Activated CD4-positive, alpha-beta memory T cell treated with anti-CD3 and anti-CD28 coated beads for 36 hours (primary cell): ENCODE measurements around the gene TSHZ2. TPM values are rescaled to one million over a fixed set of nuclear protein-coding genes. Genes with fewer than 3 reads are reported as not detected.

Experiments used
- CTCF ChIA-PET: fragments of 350-600 bp; sonication (Branson Sonifier 250); formaldehyde crosslinking; loops from one replicate; lab custom pipeline; 2021; ENCODE audit warnings: antibody characterized with exemption, inconsistent platforms; lab: Charles Lee
- POLR2A ChIA-PET: fragments of 350-600 bp; sonication (Branson Sonifier 250); formaldehyde crosslinking; loops from one replicate; lab custom pipeline; 2021; ENCODE audit warnings: antibody characterized with exemption; lab: Charles Lee
- DNase-seq: peaks from one replicate; pipeline ENCODE4 v3.0.0-alpha.2; 2020
- H3K27ac Mint-ChIP-seq: one replicate; pipeline ENCODE4 v1.8.0; 2021; ENCODE audit warnings: mixed read lengths
- H3K27me3 Mint-ChIP-seq: one replicate; pipeline ENCODE4 v1.8.0; 2021; ENCODE audit warnings: mixed read lengths
- H3K36me3 Mint-ChIP-seq: one replicate; pipeline ENCODE4 v1.8.0; 2021; ENCODE audit warnings: mixed read lengths
- H3K4me1 Mint-ChIP-seq: one replicate; pipeline ENCODE4 v1.8.0; 2021; ENCODE audit warnings: low read depth, mixed read lengths
- H3K4me3 Mint-ChIP-seq: one replicate; pipeline ENCODE4 v1.8.0; 2021; ENCODE audit warnings: mild to moderate bottlenecking, mixed read lengths
- H3K9me3 Mint-ChIP-seq: one replicate; pipeline ENCODE4 v1.8.0; 2021; ENCODE audit warnings: mixed read lengths
- intact Hi-C: fragments of 100-400 bp; cut with micrococcal nuclease; formaldehyde crosslinking; loops from one replicate; pipeline ENCODE4 v1.15.1; 2023
- total RNA-seq, 2 experiments: library from RNA; stranded (reverse); gene quantifications; one replicate each; pipeline ENCODE4 v1.2.3, GENCODE V29; 2021

TSHZ2 gene
- total RNA-seq, 2 experiments from 2014 or later = 28.9 to 36.0 TPM

DNA sequence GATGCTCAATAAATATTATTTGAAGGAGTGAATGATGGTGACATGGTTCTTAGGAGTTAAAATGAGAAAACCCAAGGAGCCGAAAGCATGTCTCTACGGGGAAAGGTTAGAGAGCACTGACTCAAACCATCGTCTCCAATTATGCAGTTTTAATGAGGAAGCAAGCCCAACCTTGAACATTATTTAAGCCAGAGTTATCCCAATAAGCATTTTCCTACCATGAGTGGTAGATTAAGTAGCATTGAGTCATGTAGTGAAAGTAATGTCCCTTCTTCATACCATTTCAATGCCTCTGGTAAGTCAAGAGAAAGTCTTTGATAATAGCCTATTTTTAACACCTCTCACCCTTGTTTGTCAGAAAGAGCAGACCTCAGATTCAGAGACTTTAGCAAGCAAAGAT, 13.5 kb downstream of the TSHZ2 start:
- intact Hi-C loops = no loop called here
- H3K9me3 Mint-ChIP-seq = no peaks in the 10 kb centered on the region
- H3K4me3 Mint-ChIP-seq = no peak overlapping the region
- H3K27me3 Mint-ChIP-seq = peaks cover 1% of the 10 kb centered on the region
- no peak for DNase-seq
- H3K4me1 Mint-ChIP-seq = peaks cover 31% of the 10 kb centered on the region
- H3K36me3 Mint-ChIP-seq = peaks cover 15% of the 10 kb centered on the region
- ChIA-PET POLR2A (no interaction called here), CTCF (no interaction called here)
- no peak overlapping the region for H3K27ac Mint-ChIP-seq

DNA sequence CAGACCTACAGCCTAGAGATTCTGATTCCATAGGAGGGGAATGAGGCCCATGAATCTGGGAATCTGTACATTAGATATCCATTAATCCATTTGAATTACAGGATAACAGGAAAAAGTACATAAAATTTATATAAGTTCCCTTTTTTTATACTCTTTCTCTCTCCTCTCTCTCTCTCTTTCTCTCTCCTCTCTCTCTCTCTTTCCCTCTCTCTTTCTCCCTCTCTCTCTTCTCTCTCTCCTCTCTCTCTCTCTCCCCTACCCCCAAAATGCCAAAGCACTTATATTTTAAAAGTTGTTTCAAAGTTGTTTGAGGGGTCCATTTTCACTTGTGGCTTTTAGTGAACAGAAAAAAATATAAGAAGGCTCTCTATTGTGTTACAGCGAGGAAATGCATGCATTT, 15.1 kb downstream of the TSHZ2 start:
- peaks cover 15% of the 10 kb centered on the region for H3K36me3 Mint-ChIP-seq
- no peak overlapping the region for H3K27ac Mint-ChIP-seq
- H3K27me3 Mint-ChIP-seq = peaks cover 1% of the 10 kb centered on the region
- peaks cover 23% of the 10 kb centered on the region for H3K4me1 Mint-ChIP-seq
- ChIA-PET POLR2A (no interaction called here), CTCF (no interaction called here)
- intact Hi-C loops = no loop called here
- no peak for DNase-seq
- H3K9me3 Mint-ChIP-seq = no peaks in the 10 kb centered on the region
- no peak overlapping the region for H3K4me3 Mint-ChIP-seq

DNA sequence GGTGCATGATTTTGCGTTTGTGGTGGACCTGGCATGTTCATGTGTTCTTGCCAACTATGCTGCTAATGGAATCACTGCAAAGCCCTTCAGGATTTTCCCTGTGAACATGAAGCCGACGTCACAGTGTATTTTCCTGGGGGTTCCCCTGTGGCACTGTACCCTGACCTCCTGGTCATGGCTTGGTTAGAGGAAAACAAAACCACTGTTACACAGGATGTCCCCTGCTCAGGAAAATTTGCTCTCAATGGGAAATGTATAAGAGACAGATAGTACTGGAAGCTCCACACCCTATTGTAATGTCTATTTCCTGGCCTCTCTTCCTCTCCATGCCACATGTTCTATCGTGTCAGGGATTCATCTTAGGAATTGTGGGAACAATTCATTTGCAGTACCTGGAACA, 19.7 kb downstream of the TSHZ2 start:
- Mint-ChIP-seq H3K27ac (no peak overlapping the region), H3K4me1 (peaks cover 15% of the 10 kb centered on the region), H3K36me3 (peaks cover 16% of the 10 kb centered on the region), H3K4me3 (no peak overlapping the region), H3K27me3 (no peaks in the 10 kb centered on the region), H3K9me3 (no peaks in the 10 kb centered on the region)
- CTCF ChIA-PET = no interaction called here
- no peak for DNase-seq
- POLR2A ChIA-PET = no interaction called here
- intact Hi-C loops = no loop called here

DNA sequence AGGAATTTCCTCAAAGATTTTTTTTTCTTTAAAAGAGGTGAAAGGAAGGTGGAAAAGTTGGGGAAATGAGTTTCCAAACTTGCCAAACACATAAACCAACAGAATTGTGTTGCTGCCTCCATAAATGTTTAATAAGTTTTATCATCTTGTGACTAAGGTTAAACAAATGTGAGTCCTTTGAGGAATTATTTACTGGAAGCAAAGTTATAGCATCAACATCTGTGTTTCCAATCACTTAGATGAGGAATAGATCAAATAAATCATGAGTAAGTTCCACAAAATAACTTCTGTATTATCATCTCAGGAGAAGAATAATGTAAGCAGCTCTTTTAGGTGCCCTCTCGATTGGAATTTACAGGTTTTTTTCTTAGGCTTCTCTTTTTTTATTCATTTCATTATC, 20.5 kb downstream of the TSHZ2 start:
- no peak overlapping the region for H3K27ac Mint-ChIP-seq
- POLR2A ChIA-PET = no interaction called here

DNA sequence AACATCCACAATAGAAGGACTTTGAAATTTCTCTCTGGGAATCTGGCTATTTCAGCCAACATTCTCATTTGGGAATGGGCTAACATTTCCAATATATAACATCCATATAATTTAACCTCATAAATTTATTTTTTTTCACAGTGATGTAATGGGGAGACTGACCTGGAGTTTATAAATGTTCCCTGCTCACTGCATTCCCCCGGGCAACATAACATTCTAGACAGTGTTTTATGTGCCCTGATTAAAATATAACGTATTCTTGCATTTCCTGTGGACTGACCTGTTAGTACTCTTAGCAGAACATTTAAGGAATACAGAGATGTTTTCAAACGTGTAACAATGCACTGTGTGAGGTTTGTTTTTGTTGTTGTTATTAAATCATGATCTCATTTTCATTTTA, 20.9 kb downstream of the TSHZ2 start:
- peaks cover 24% of the 10 kb centered on the region for H3K4me1 Mint-ChIP-seq
- POLR2A ChIA-PET = no interaction called here
- no peaks in the 10 kb centered on the region for H3K27me3 Mint-ChIP-seq
- no peaks in the 10 kb centered on the region for H3K9me3 Mint-ChIP-seq
- H3K4me3 Mint-ChIP-seq = no peak overlapping the region
- H3K27ac Mint-ChIP-seq = peak overlapping the region; percentile 31
- intact Hi-C loops = no loop called here
- CTCF ChIA-PET = no interaction called here
- H3K36me3 Mint-ChIP-seq = peaks cover 15% of the 10 kb centered on the region
- no peak for DNase-seq

More for the DNA sequence above, 20.5 kb downstream of the TSHZ2 start:
- H3K4me3 Mint-ChIP-seq = no peak overlapping the region
- intact Hi-C loops = no loop called here
- H3K4me1 Mint-ChIP-seq = peaks cover 20% of the 10 kb centered on the region
- no peaks in the 10 kb centered on the region for H3K27me3 Mint-ChIP-seq
- CTCF ChIA-PET = no interaction called here
- no peak for DNase-seq
- no peaks in the 10 kb centered on the region for H3K9me3 Mint-ChIP-seq
- peaks cover 15% of the 10 kb centered on the region for H3K36me3 Mint-ChIP-seq

DNA sequence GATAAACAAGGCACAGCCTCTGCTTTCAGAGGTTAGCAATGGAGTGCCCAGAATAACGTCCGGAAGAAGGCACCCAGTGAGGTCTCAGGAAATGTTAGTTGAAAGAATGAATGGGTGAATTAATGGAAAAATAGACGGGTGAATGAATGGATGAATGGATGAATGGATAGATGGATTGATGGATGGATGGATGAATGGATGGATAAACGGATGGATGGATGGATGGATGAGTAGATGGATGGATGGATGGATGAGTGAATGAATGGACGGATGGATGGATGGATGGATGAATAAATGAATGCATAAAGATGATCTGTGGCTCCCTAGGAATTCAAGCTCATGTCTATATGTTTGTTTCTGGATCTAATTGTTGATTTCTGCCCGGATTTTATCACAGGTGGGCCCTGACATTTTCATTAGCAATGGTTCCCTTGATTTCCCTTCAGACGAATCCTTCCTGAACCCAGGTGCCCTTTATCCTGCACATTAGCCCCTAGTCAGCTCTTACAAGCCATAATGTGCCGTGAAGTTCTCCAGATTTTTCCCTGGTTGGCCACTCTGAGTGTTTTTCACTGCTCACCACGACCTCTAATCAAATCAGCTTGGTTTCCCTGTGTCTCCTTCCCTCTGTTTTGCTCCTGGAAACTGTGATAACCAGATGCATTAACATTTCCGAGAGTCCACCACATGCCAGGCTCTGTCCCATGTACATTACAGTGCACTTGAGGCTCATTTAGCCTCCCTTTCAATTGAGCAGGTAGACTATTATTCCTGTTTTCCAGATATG, 22.2 kb downstream of the TSHZ2 start:
- intact Hi-C loops = no loop called here
- Mint-ChIP-seq H3K4me3 (no peak overlapping the region), H3K9me3 (no peaks in the 10 kb centered on the region), H3K4me1 (peaks cover 37% of the 10 kb centered on the region), H3K27me3 (no peaks in the 10 kb centered on the region), H3K27ac (no peak overlapping the region), H3K36me3 (peaks cover 22% of the 10 kb centered on the region)
- ChIA-PET CTCF (no interaction called here), POLR2A (no interaction called here)
- DNase-seq = no peak

DNA sequence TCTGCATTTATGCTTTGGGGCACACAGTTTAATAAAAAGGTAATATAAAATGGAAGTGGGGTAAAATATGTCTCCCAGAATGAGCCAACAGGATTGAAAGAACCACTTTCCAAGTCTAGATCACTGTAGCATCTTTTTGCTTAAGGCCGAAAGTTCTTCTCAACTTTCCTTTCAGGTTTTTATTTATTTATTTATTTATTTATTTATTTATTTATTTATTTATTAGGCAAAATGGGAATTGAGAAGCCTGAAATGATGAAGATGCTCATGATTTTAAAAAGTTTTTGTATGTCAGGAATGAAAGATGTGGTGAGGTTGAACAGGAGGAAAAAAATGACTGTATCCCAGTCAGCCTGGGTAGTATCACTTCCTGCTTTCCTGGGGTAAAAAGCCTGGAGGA, 24.0 kb downstream of the TSHZ2 start:
- Mint-ChIP-seq H3K27me3 (no peaks in the 10 kb centered on the region), H3K36me3 (peaks cover 22% of the 10 kb centered on the region), H3K27ac (no peak overlapping the region), H3K4me3 (no peak overlapping the region), H3K9me3 (no peaks in the 10 kb centered on the region), H3K4me1 (peaks cover 52% of the 10 kb centered on the region)
- intact Hi-C loops = no loop called here
- ChIA-PET CTCF (no interaction called here), POLR2A (no interaction called here)
- no peak for DNase-seq

DNA sequence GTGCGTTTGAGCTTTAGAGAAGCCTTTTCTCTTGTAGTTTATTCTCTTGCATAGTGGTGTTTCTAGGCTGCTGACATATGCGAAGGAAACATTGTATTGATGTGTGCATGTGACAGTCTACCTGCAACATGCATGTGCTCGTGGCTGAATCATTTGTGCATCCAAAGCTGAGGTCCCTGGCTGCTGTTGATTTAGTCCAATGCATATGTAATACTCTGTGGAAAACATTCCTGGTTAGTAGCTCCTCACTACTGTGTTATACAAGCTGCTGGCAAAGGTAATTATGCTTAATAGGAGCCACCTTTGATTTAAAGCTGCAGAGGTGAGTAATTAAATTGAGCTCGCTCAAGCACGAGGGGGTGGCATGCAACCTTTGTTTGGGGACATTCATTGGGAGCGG, 24.5 kb downstream of the TSHZ2 start:
- intact Hi-C loops = no loop called here
- H3K27me3 Mint-ChIP-seq = no peaks in the 10 kb centered on the region
- no peaks in the 10 kb centered on the region for H3K9me3 Mint-ChIP-seq
- ChIA-PET POLR2A (no interaction called here), CTCF (no interaction called here)
- peaks cover 22% of the 10 kb centered on the region for H3K36me3 Mint-ChIP-seq
- no peak for DNase-seq
- H3K4me3 Mint-ChIP-seq = no peak overlapping the region
- no peak overlapping the region for H3K27ac Mint-ChIP-seq
- H3K4me1 Mint-ChIP-seq = peaks cover 56% of the 10 kb centered on the region

DNA sequence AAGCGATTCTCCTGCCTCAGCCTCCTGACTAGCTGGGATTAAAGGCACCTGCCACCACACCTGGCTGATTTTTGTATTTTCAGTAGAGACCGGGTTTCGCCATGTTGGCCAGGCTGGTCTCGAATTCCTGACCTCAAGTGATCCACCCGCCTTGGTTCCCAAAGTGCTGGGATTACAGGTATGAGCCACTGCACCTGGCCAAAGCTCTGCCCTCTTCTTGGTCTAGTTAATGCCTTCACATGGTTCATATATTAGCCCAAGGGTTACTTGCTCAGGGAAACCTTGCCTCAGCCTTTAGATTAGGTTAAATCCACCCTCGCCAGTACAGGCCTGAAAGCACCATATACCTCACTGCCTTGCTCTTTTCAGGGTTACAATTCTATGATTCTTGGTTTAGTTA, 26.1 kb downstream of the TSHZ2 start:
- peaks cover 68% of the 10 kb centered on the region for H3K4me1 Mint-ChIP-seq
- CTCF ChIA-PET = no interaction called here
- no peak overlapping the region for H3K4me3 Mint-ChIP-seq

DNA sequence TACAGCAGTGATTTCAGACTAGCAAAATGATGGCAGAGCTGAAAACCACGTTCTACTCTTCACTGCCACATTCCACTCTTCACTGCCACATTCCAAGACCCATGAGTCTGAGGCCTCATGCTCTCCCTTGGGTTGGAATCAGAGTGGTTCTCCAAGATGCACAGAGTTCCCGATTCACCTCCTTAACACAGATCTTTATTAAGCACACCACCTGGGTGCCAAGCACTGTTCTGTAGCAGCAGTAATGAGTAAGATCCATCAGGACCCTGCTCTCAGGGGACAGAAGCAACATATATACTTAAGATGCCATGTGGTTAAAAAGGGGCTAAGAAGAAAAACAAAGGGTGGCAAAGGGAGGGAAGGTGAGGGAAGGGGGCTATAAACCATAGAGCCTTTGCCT, 26.9 kb downstream of the TSHZ2 start:
- Mint-ChIP-seq H3K27me3 (no peaks in the 10 kb centered on the region), H3K27ac (peak overlapping the region; percentile 75), H3K4me1 (peaks cover 70% of the 10 kb centered on the region), H3K9me3 (no peaks in the 10 kb centered on the region), H3K36me3 (peaks cover 22% of the 10 kb centered on the region), H3K4me3 (no peak overlapping the region)
- POLR2A ChIA-PET = interaction anchor here (1.0 kb wide), 1 partner anchor 79 kb away, joined by 3 read pairs; no protein-coding TSS in a partner anchor
- intact Hi-C loops = no loop called here
- DNase-seq = no peak
- CTCF ChIA-PET = interaction anchor here (0.6 kb wide), 1 partner anchor 160 kb away, joined by 3 read pairs; no protein-coding TSS in a partner anchor

More for the DNA sequence above, 26.1 kb downstream of the TSHZ2 start:
- Mint-ChIP-seq H3K36me3 (peaks cover 22% of the 10 kb centered on the region), H3K27ac (peak overlapping the region; percentile 75), H3K27me3 (no peaks in the 10 kb centered on the region), H3K9me3 (no peaks in the 10 kb centered on the region)
- POLR2A ChIA-PET = interaction anchor here (1.0 kb wide), 1 partner anchor 80 kb away, joined by 3 read pairs; no protein-coding TSS in a partner anchor
- DNase-seq = no peak
- intact Hi-C loops = no loop called here

DNA sequence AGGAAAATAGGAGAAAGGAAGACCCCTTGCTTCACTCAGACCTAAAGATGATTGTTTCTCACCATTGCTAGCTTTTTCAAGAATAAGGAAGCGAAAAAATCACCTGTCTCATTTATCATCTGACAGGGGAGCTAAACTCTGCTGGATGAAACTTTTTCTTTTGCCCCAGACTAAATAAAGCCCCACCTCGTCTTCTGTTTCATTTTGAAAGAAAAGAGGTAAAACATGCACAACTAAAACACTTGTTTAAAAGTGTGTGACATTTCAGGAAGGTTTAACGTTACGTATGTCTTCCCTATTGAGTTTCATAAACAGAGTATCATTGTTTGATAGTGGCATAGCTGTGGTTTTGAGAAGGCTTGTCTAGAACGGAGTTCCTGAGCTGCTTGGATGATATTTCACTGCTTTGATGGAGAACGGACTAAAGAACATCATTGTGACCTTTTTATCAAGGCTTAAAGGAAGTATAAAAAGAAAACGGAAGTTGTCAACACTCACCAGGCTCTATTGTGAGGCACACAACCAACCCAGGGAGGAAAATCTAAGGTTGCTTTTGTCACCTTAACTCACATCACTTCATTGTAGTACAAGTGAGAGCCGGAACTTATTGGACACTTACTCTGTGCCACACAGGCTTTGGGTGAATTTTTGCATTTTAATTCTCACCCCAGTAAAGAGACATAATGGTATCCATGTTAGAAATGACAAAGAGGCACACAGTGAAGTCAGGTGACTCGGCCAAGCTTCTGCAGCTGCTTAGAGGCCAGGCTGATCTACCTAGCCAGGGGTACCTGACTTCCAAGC, 29.5 kb downstream of the TSHZ2 start:
- intact Hi-C loops = loop anchor here (1.0 to 2.0 kb wide), 3 partner anchors 21 to 69 kb away; no protein-coding TSS in a partner anchor
- peak overlapping the region; percentile 70 for H3K4me3 Mint-ChIP-seq
- DNase-seq = peak; percentile 48
- peaks cover 21% of the 10 kb centered on the region for H3K36me3 Mint-ChIP-seq
- H3K27ac Mint-ChIP-seq = peak overlapping the region; percentile 96
- H3K4me1 Mint-ChIP-seq = peaks cover 72% of the 10 kb centered on the region
- CTCF ChIA-PET = interaction anchor here (1.1 to 1.8 kb wide), 3 partner anchors 26 to 546 kb away, joined by 3 to 12 read pairs (median 4); no protein-coding TSS in a partner anchor
- H3K9me3 Mint-ChIP-seq = no peaks in the 10 kb centered on the region
- H3K27me3 Mint-ChIP-seq = no peaks in the 10 kb centered on the region
- POLR2A ChIA-PET = interaction anchor here (1.1 to 4.1 kb wide), 5 partner anchors 20 to 76 kb away, joined by 4 to 45 read pairs (median 4); no protein-coding TSS in a partner anchor

DNA sequence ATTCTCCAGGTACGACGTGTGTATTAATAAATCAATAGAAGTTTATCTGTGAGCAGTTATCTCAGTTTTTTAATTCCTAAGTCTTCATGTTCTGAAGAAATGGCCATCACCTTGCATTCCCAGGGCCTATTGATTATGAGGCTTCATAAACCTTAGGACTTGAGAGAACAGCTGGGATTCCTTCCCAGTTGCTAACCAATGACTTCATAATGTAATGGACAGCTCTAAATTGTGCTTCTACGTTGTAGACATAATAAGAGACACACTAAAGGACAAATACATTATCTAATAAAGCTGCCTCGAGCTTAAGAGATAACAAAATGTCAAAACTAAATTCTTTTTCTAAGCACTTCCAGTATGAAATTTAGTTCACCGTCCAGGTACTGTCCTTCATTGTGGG, 30.6 kb downstream of the TSHZ2 start:
- H3K9me3 Mint-ChIP-seq = no peaks in the 10 kb centered on the region
- H3K36me3 Mint-ChIP-seq = peaks cover 27% of the 10 kb centered on the region
- peak overlapping the region; percentile 71 for H3K27ac Mint-ChIP-seq
- POLR2A ChIA-PET = interaction anchor here (0.7 to 4.1 kb wide), 3 partner anchors 28 to 84 kb away, joined by 3 to 45 read pairs (median 4); no protein-coding TSS in a partner anchor
- intact Hi-C loops = loop anchor here (1.0 kb wide), 1 partner anchor 20 kb away; no protein-coding TSS in a partner anchor
- H3K4me1 Mint-ChIP-seq = peaks cover 75% of the 10 kb centered on the region
- DNase-seq = no peak
- CTCF ChIA-PET = interaction anchor here (0.9 to 1.8 kb wide), 2 partner anchors 29 to 691 kb away, joined by 3 to 4 read pairs; no protein-coding TSS in a partner anchor
- H3K27me3 Mint-ChIP-seq = no peaks in the 10 kb centered on the region
- no peak overlapping the region for H3K4me3 Mint-ChIP-seq
